Measurements from ENCODE around the gene STX3. TPM values are rescaled to one million over a fixed set of nuclear protein-coding genes. Genes with fewer than 3 reads are reported as not detected.

STX3 gene
- total and polyA plus RNA-seq, 2 donors (not counting 1 experiment from before 2014, with no cell fraction given) = 7.6 to 16.6 TPM

GRCh38 chr11:59759900-59760299, 4.7 kb downstream of the STX3 start:
- ChIA-PET POLR2A (no interaction called here), CTCF (interaction anchor here (0.7 to 1.4 kb wide), 2 partner anchors 42 to 410 kb away, joined by 3 to 8 read pairs; no protein-coding TSS in a partner anchor)
- Mint-ChIP-seq H3K27ac (no peak overlapping the region), H3K4me1 (peaks cover 18% of the 10 kb centered on the region), H3K27me3 (no peaks in the 10 kb centered on the region), H3K4me3 (no peak overlapping the region), H3K9me3 (ENCODE audit: insufficient read depth) (no peaks in the 10 kb centered on the region)
- Histone ChIP-seq H3K79me2 (ENCODE audit: control insufficient read depth, insufficient read depth, low read length) (peaks cover 6% of the 10 kb centered on the region), H3K4me2 (replicated peaks; ENCODE audit: low read depth, low read length, poor library complexity, severe bottlenecking) (no peak overlapping the region), H3K27me3 (replicated peaks in 1 of 4; ENCODE audit: control extremely low read depth in 1 of 4, control insufficient read depth in 3 of 4, insufficient read depth in 4 of 4, low read length in 3 of 4) (no peaks in the 10 kb centered on the region), H3K9me3 (ENCODE audit: control extremely low read depth in 1 of 3, control insufficient read depth in 2 of 3, insufficient read depth in 1 of 3, low read length in 2 of 3) (no peaks in the 10 kb centered on the region), H3K27ac (ENCODE audit: low read length in 2 of 2) (no peak overlapping the region), H3K4me1 (ENCODE audit: control insufficient read depth in 2 of 2, insufficient read depth in 2 of 2, low read length in 2 of 2) (peaks cover 14 to 19% of the 10 kb centered on the region in 2 donors), H3K36me3 (replicated peaks in 1 of 2; ENCODE audit: control extremely low read depth in 1 of 2, control insufficient read depth in 1 of 2, extremely low read depth in 1 of 2, insufficient read depth in 2 of 2, low read length in 1 of 2) (no peaks in the 10 kb centered on the region), H3K4me3 (ENCODE audit: control extremely low read depth in 1 of 5, extremely low read depth in 1 of 5, insufficient read depth in 1 of 5, low read depth in 2 of 5, low read length in 4 of 5) (no peak overlapping the region), H2AFZ (ENCODE audit: insufficient read depth, low read depth, low read length, poor library complexity, severe bottlenecking) (no peak overlapping the region), H4K20me1 (ENCODE audit: control insufficient read depth, insufficient read depth, low read length, poor library complexity, severe bottlenecking) (peaks cover 10% of the 10 kb centered on the region), H3K9ac (ENCODE audit: low read length) (no peak overlapping the region)
- ATAC-seq (ENCODE audit: low read depth) = no peak
- TF ChIP-seq CTCF (IDR thresholded peaks at IDR 0.05) (no peak), EZH2 (IDR thresholded peaks at IDR 0.05; ENCODE audit: borderline replicate concordance, insufficient read depth, low read depth, low read length, poor library complexity, severe bottlenecking) (no peak)
- no CpG with 5 or more reads among the region's 4 CpGs for WGBS (ENCODE audit: insufficient coverage)
- DNase-seq = no peak
- intact Hi-C loops (cut with micrococcal nuclease) = loop anchor here (10.0 kb wide), 1 partner anchor 205 kb away; no protein-coding TSS in a partner anchor

GRCh38 chr11:59760771-59761170, 5.6 kb downstream of the STX3 start:
- Histone ChIP-seq H3K9me3 (ENCODE audit: control extremely low read depth in 1 of 3, control insufficient read depth in 2 of 3, insufficient read depth in 1 of 3, low read length in 2 of 3) (no peaks in the 10 kb centered on the region), H3K4me2 (replicated peaks; ENCODE audit: low read depth, low read length, poor library complexity, severe bottlenecking) (no peak overlapping the region), H4K20me1 (ENCODE audit: control insufficient read depth, insufficient read depth, low read length, poor library complexity, severe bottlenecking) (peaks cover 10% of the 10 kb centered on the region), H3K36me3 (replicated peaks in 1 of 2; ENCODE audit: control extremely low read depth in 1 of 2, control insufficient read depth in 1 of 2, extremely low read depth in 1 of 2, insufficient read depth in 2 of 2, low read length in 1 of 2) (no peaks in the 10 kb centered on the region), H3K4me3 (ENCODE audit: control extremely low read depth in 1 of 5, extremely low read depth in 1 of 5, insufficient read depth in 1 of 5, low read depth in 2 of 5, low read length in 4 of 5) (no peak overlapping the region), H3K27ac (ENCODE audit: low read length in 2 of 2) (no peak overlapping the region), H3K79me2 (ENCODE audit: control insufficient read depth, insufficient read depth, low read length) (peaks cover 6% of the 10 kb centered on the region), H3K9ac (ENCODE audit: low read length) (no peak overlapping the region), H2AFZ (ENCODE audit: insufficient read depth, low read depth, low read length, poor library complexity, severe bottlenecking) (no peak overlapping the region), H3K27me3 (replicated peaks in 1 of 4; ENCODE audit: control extremely low read depth in 1 of 4, control insufficient read depth in 3 of 4, insufficient read depth in 4 of 4, low read length in 3 of 4) (no peaks in the 10 kb centered on the region), H3K4me1 (ENCODE audit: control insufficient read depth in 2 of 2, insufficient read depth in 2 of 2, low read length in 2 of 2) (peaks cover 11 to 15% of the 10 kb centered on the region in 2 donors)
- DNase-seq = no peak
- Mint-ChIP-seq H3K27ac (no peak overlapping the region), H3K4me1 (peaks cover 22% of the 10 kb centered on the region), H3K9me3 (ENCODE audit: insufficient read depth) (no peaks in the 10 kb centered on the region), H3K27me3 (no peaks in the 10 kb centered on the region), H3K4me3 (no peak overlapping the region)
- intact Hi-C loops (cut with micrococcal nuclease) = no loop called here
- CTCF ChIA-PET = interaction anchor here (1.3 to 1.6 kb wide), 2 partner anchors 41 to 43 kb away, joined by 4 to 5 read pairs; no protein-coding TSS in a partner anchor
- TF ChIP-seq CTCF (IDR thresholded peaks at IDR 0.05) (no peak), EZH2 (IDR thresholded peaks at IDR 0.05; ENCODE audit: borderline replicate concordance, insufficient read depth, low read depth, low read length, poor library complexity, severe bottlenecking) (no peak)
- no peak for ATAC-seq (ENCODE audit: low read depth)
- 100% methylated on average over 3 of the region's 4 CpGs for WGBS (ENCODE audit: insufficient coverage)
- POLR2A ChIA-PET = no interaction called here

Data from B cell (primary cell).